ENCODE data around the gene ADAT1. TPM values are rescaled to one million over a fixed set of nuclear protein-coding genes. Genes with fewer than 3 reads are reported as not detected.

The ADAT1 gene
- total RNA-seq, 1 experiment from 2014 or later, result 44.2 TPM

GRCh38 chr16:75566040-75566757 lies 56.9 kb downstream of the ADAT1 start, which contains the start of gene GABARAPL2:
GABARAPL2 (plus strand) TSS chr16:75566379; CDS start chr16:75566487, 108 bp downstream.
- ChIA-PET POLR2A (interaction anchor here (1.4 to 1.5 kb wide), 2 partner anchors 10 to 57 kb away, joined by 5 to 6 read pairs; partner anchors contain the start of genes ADAT1 and TMEM231), CTCF (interaction anchor here (0.9 to 2.1 kb wide), 2 partner anchors 45 to 49 kb away, joined by 3 to 10 read pairs; no protein-coding TSS in a partner anchor), RAD21 (ENCODE audit: low non-redundant PET in 1 of 2, low total read pairs in 2 of 2, uncharacterized antibody in 2 of 2, unreplicated experiment in 2 of 2) (interaction anchor here in 1 of 2 experiments (0.7 kb wide), 1 partner anchor 102 kb away, joined by 3 read pairs; no protein-coding TSS in a partner anchor)
- Histone ChIP-seq H3K27me3 (ENCODE audit: insufficient read depth, low read length) (no peaks in the 10 kb centered on the region), H3K9me2 (ENCODE audit: insufficient read depth) (no peaks in the 10 kb centered on the region), H3K9ac (ENCODE audit: low read length) (peak within 1 kb of the TSS; percentile 76), H3K4me2 (ENCODE audit: low read length) (peak within 1 kb of the TSS; percentile 100), H3K9me3 (ENCODE audit: control insufficient read depth in 1 of 2, insufficient read depth in 1 of 2, low read depth in 1 of 2, low read length in 2 of 2) (no peaks in the 10 kb centered on the region), H3K27ac (ENCODE audit: low read depth, low read length) (peak within 1 kb of the TSS; percentile 68; the same call in 1 of the 2 replicates), H4K20me1 (ENCODE audit: insufficient read depth) (no peaks in the 10 kb centered on the region), H2AFZ (ENCODE audit: low read depth, low read length, poor library complexity, severe bottlenecking) (peak within 1 kb of the TSS; percentile 43), H3K36me3 (ENCODE audit: control insufficient read depth in 1 of 2, insufficient read depth in 2 of 2, low read length in 2 of 2) (peaks cover 20 to 24% of the 10 kb centered on the region in 2 experiments; a peak in 3 of 4 replicates), H3K4me1 (ENCODE audit: control insufficient read depth in 1 of 2, insufficient read depth in 2 of 2, low read length in 2 of 2) (peaks cover 15 to 24% of the 10 kb centered on the region in 2 experiments), H3K4me3 (replicated peaks in 1 of 2; ENCODE audit: low read depth in 1 of 2, low read length in 2 of 2) (peak within 1 kb of the TSS; percentile 90), H3K79me2 (ENCODE audit: insufficient read depth, low read length) (peaks cover 17% of the 10 kb centered on the region)
- no TSS peak for BruUV-seq (replicated peaks)
- DNase-seq (ENCODE audit: low read depth, low spot score), result peak; percentile 50
- TF ChIP-seq ELF1 (IDR thresholded peaks at IDR 0.05; ENCODE audit: borderline replicate concordance, low read depth) (no peak), EZH2phosphoT487 (IDR thresholded peaks at IDR 0.05; ENCODE audit: borderline replicate concordance) (no peak), YY1 (IDR thresholded peaks at IDR 0.05; ENCODE audit: extremely low read depth, insufficient replicate concordance, low read depth, low read length) (peak; percentile 60), POLR2A (IDR thresholded peaks at IDR 0.05; ENCODE audit: borderline replicate concordance, extremely low read depth, insufficient read depth, insufficient read length) (no peak), POLR2AphosphoS5 (IDR thresholded peaks at IDR 0.05; ENCODE audit: low read depth, low read length) (peak; percentile 81), SRF (IDR thresholded peaks at IDR 0.05; ENCODE audit: low read depth) (no peak), ATF3 (IDR thresholded peaks at IDR 0.05) (no peak), EGR1 (IDR thresholded peaks at IDR 0.05; ENCODE audit: low read depth) (peak; percentile 21; the same call in 1 of the 2 replicates), REST (IDR thresholded peaks at IDR 0.05; ENCODE audit: low read depth) (no peak), SP1 (IDR thresholded peaks at IDR 0.05; ENCODE audit: low read depth) (peak; percentile 29; the same call in 1 of the 2 replicates), EZH2 (IDR thresholded peaks at IDR 0.05) (no peak), ZNF274 (IDR thresholded peaks at IDR 0.05; ENCODE audit: low read depth, low read length) (no peak), ZFX (IDR thresholded peaks at IDR 0.05) (peak; percentile 76; the same call in 1 of the 2 replicates), JUND (IDR thresholded peaks at IDR 0.05) (no peak), FOSL1 (IDR thresholded peaks at IDR 0.05; ENCODE audit: low read depth) (no peak)
- TF ChIP-seq, protein P1, sequence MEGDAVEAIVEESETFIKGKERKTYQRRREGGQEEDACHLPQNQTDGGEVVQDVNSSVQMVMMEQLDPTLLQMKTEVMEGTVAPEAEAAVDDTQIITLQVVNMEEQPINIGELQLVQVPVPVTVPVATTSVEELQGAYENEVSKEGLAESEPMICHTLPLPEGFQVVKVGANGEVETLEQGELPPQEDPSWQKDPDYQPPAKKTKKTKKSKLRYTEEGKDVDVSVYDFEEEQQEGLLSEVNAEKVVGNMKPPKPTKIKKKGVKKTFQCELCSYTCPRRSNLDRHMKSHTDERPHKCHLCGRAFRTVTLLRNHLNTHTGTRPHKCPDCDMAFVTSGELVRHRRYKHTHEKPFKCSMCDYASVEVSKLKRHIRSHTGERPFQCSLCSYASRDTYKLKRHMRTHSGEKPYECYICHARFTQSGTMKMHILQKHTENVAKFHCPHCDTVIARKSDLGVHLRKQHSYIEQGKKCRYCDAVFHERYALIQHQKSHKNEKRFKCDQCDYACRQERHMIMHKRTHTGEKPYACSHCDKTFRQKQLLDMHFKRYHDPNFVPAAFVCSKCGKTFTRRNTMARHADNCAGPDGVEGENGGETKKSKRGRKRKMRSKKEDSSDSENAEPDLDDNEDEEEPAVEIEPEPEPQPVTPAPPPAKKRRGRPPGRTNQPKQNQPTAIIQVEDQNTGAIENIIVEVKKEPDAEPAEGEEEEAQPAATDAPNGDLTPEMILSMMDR (IDR thresholded peaks at IDR 0.05 in 2 of 3, conservative IDR thresholded peaks at IDR 0.05 in 1 of 3; ENCODE audit: borderline replicate concordance in 1 of 3, insufficient read depth in 1 of 3, low read depth in 2 of 3, low read length in 2 of 3), result no peak
- ATAC-seq, result peak; percentile 80
- intact Hi-C loops (cut with micrococcal nuclease), result no loop called here
